OCI-LY1 (cell line): ENCODE measurements around the gene HTR1D.

Experiments
- EZH2 ChIP-seq: fragments of 200-600 bp; sonication (generic), shearing (Covaris generic); IDR thresholded peaks from 2 replicates; pipeline ENCODE4 v1.8.0; 2017; ENCODE audit warnings: borderline replicate concordance, mixed run types, mild to moderate bottlenecking, antibody characterized with exemption, low read length, moderate library complexity, mixed read lengths
- TF ChIP-seq, protein P1 (sequence below): fragments of 200-600 bp; sonication (generic), shearing (Covaris generic); IDR thresholded peaks from 2 replicates; pipeline ENCODE4 v1.5.1; 2017; ENCODE audit warnings: mild to moderate bottlenecking, antibody characterized with exemption, low read length, moderate library complexity, mixed read lengths

DNA sequence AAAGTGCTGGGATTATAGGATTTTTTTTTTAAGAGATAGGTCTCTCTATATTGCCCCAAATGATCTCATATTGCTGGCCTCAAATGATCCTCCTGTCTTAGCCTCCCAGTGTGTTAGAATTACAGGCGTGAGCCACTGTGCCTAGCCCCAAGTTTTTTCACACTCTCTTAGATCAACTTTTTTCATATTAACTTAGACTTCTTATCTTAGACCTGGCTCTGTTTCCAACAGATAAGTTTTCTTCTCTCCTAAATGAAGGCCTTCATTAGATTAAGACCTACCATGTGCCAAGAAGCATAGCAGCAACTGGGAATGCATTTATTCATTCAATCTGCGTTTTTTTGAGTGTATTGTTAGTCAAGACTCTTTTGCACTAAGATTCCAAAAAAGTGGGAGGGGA lies 20.2 kb upstream of the HTR1D start:
- TF ChIP-seq EZH2: no peak
- TF ChIP-seq, protein P1, sequence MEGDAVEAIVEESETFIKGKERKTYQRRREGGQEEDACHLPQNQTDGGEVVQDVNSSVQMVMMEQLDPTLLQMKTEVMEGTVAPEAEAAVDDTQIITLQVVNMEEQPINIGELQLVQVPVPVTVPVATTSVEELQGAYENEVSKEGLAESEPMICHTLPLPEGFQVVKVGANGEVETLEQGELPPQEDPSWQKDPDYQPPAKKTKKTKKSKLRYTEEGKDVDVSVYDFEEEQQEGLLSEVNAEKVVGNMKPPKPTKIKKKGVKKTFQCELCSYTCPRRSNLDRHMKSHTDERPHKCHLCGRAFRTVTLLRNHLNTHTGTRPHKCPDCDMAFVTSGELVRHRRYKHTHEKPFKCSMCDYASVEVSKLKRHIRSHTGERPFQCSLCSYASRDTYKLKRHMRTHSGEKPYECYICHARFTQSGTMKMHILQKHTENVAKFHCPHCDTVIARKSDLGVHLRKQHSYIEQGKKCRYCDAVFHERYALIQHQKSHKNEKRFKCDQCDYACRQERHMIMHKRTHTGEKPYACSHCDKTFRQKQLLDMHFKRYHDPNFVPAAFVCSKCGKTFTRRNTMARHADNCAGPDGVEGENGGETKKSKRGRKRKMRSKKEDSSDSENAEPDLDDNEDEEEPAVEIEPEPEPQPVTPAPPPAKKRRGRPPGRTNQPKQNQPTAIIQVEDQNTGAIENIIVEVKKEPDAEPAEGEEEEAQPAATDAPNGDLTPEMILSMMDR: no peak
